ENCODE measurements around the gene HAUS8. TPM values are rescaled to one million over a fixed set of nuclear protein-coding genes. Genes with fewer than 3 reads are reported as not detected.
"Not testable (repeated sequence)": the region's sequence is repeated elsewhere in the genome, so short reads cannot be mapped to it uniquely, and the experiment has no call there.

HAUS8 gene
- total RNA-seq, 8 experiments from 2014 or later, result 3.4 to 14.8 (median 6.4) TPM

- no peak overlapping the region for H3K4me3 ChIP-seq
- 31 to 100% (median 91%) methylated on average over 1 to 3 of the region's 12 CpGs; no CpG with 5 or more reads in 4 of the 10 experiments for WGBS, 10 experiments
- H3K27ac ChIP-seq, result no peak overlapping the region
- in situ Hi-C loops (cut with MboI; ENCODE audit: low pct_unique_long_range_greater_than_20kb in 2 of 9, low sequenced_read_pairs in 9 of 9, unreplicated experiment in 9 of 9), result no loop called here
- ATAC-seq (replicated peaks in 6 of 8), result no peak
- H3K4me1 ChIP-seq (replicated peaks in 1 of 2), result no peaks in the 10 kb centered on the region
Observed at GRCh38 chr19:17021793-17022590, 53.3 kb downstream of the HAUS8 start.

GRCh38 chr19:17021328-17021727 lies 53.9 kb downstream of the HAUS8 start:
- Histone ChIP-seq H3K4me3 (no peak overlapping the region), H3K4me1 (replicated peaks in 1 of 2) (no peaks in the 10 kb centered on the region), H3K27ac (no peak overlapping the region)
- 56 to 100% (median 100%) methylated on average over 1 of the region's 1 CpG; no CpG with 5 or more reads in 7 of the 10 experiments for WGBS, 10 experiments
- ATAC-seq (replicated peaks in 6 of 8), result no peak
- in situ Hi-C loops (cut with MboI; ENCODE audit: low pct_unique_long_range_greater_than_20kb in 2 of 9, low sequenced_read_pairs in 9 of 9, unreplicated experiment in 9 of 9), result no loop called here

- H3K27ac ChIP-seq, result no peak overlapping the region
- in situ Hi-C loops (cut with MboI; ENCODE audit: low pct_unique_long_range_greater_than_20kb in 2 of 9, low sequenced_read_pairs in 9 of 9, unreplicated experiment in 9 of 9), result no loop called here
- WGBS, 10 experiments, result 80 to 100% (median 100%) methylated on average over 1 to 2 of the region's 2 CpGs; no CpG with 5 or more reads in 5 of the 10 experiments
- no peaks in the 10 kb centered on the region for H3K4me1 ChIP-seq (replicated peaks in 1 of 2)
- ATAC-seq (replicated peaks in 6 of 8), result peak in 3 of 8 experiments; percentile 24 to 52 (median 38)
- H3K4me3 ChIP-seq, result no peak overlapping the region
Observed at GRCh38 chr19:17020823-17021222, 54.4 kb downstream of the HAUS8 start.

GRCh38 chr19:17020385-17020784 lies 54.9 kb downstream of the HAUS8 start:
- H3K27ac ChIP-seq, result no peak overlapping the region

GRCh38 chr19:17014212-17014861 lies 60.9 kb downstream of the HAUS8 start:
- H3K27ac ChIP-seq; ATAC-seq (replicated peaks in 6 of 8); H3K4me3 ChIP-seq; H3K4me1 ChIP-seq (replicated peaks in 1 of 2); in situ Hi-C loops (cut with MboI; ENCODE audit: low pct_unique_long_range_greater_than_20kb in 2 of 9, low sequenced_read_pairs in 9 of 9, unreplicated experiment in 9 of 9): not testable (repeated sequence)
- WGBS, 10 experiments, result 18 to 91% (median 65%) methylated on average over 2 to 9 of the region's 9 CpGs; no CpG with 5 or more reads in 1 of the 10 experiments

More at GRCh38 chr19:17020385-17020784, 54.9 kb downstream of the HAUS8 start:
- Histone ChIP-seq H3K4me3 (no peak overlapping the region), H3K4me1 (replicated peaks in 1 of 2) (no peaks in the 10 kb centered on the region)
- in situ Hi-C loops (cut with MboI; ENCODE audit: low pct_unique_long_range_greater_than_20kb in 2 of 9, low sequenced_read_pairs in 9 of 9, unreplicated experiment in 9 of 9), result no loop called here
- ATAC-seq (replicated peaks in 6 of 8), result peak in 3 of 8 experiments; percentile 50 to 64 (median 53)

GRCh38 chr19:17011485-17011884 lies 63.8 kb downstream of the HAUS8 start:
- ATAC-seq (replicated peaks in 6 of 8), result no peak
- WGBS, 10 experiments, result 70% methylated on average over 2 of the region's 16 CpGs; no CpG with 5 or more reads in 9 of the 10 experiments
- in situ Hi-C loops (cut with MboI; ENCODE audit: low pct_unique_long_range_greater_than_20kb in 2 of 9, low sequenced_read_pairs in 9 of 9, unreplicated experiment in 9 of 9), result no loop called here
- H3K27ac ChIP-seq, result no peak overlapping the region
- no peaks in the 10 kb centered on the region for H3K4me1 ChIP-seq (replicated peaks in 1 of 2)
- H3K4me3 ChIP-seq, result no peak overlapping the region

- H3K27ac ChIP-seq, result no peak overlapping the region
- 0 to 93% (median 77%) methylated on average over 1 to 3 of the region's 3 CpGs; no CpG with 5 or more reads in 3 of the 10 experiments for WGBS, 10 experiments
- no peak for ATAC-seq (replicated peaks in 6 of 8)
- no peak overlapping the region for H3K4me3 ChIP-seq
- in situ Hi-C loops (cut with MboI; ENCODE audit: low pct_unique_long_range_greater_than_20kb in 2 of 9, low sequenced_read_pairs in 9 of 9, unreplicated experiment in 9 of 9), result no loop called here
- no peaks in the 10 kb centered on the region for H3K4me1 ChIP-seq (replicated peaks in 1 of 2)
Observed at GRCh38 chr19:17006579-17006978, 68.7 kb downstream of the HAUS8 start.

GRCh38 chr19:17005000-17005399 lies 70.3 kb downstream of the HAUS8 start:
- WGBS, 10 experiments, result 67% methylated on average over 1 of the region's 3 CpGs; no CpG with 5 or more reads in 9 of the 10 experiments
- Histone ChIP-seq H3K27ac (no peak overlapping the region), H3K4me1 (replicated peaks in 1 of 2) (no peaks in the 10 kb centered on the region), H3K4me3 (no peak overlapping the region)
- no peak for ATAC-seq (replicated peaks in 6 of 8)
- in situ Hi-C loops (cut with MboI; ENCODE audit: low pct_unique_long_range_greater_than_20kb in 2 of 9, low sequenced_read_pairs in 9 of 9, unreplicated experiment in 9 of 9), result no loop called here

- no peak overlapping the region for H3K27ac ChIP-seq
- in situ Hi-C loops (cut with MboI; ENCODE audit: low pct_unique_long_range_greater_than_20kb in 2 of 9, low sequenced_read_pairs in 9 of 9, unreplicated experiment in 9 of 9), result no loop called here
- ATAC-seq (replicated peaks in 6 of 8), result no peak
Observed at GRCh38 chr19:17004386-17004785, 70.9 kb downstream of the HAUS8 start.

GRCh38 chr19:17002455-17002854 lies 72.8 kb downstream of the HAUS8 start:
- Histone ChIP-seq H3K4me3 (no peak overlapping the region), H3K4me1 (replicated peaks in 1 of 2) (no peaks in the 10 kb centered on the region), H3K27ac (no peak overlapping the region)
- in situ Hi-C loops (cut with MboI; ENCODE audit: low pct_unique_long_range_greater_than_20kb in 2 of 9, low sequenced_read_pairs in 9 of 9, unreplicated experiment in 9 of 9), result no loop called here
- 20 to 100% (median 75%) methylated on average over 1 to 7 of the region's 7 CpGs; no CpG with 5 or more reads in 2 of the 10 experiments for WGBS, 10 experiments
- peak in 1 of 8 experiments; percentile 6 for ATAC-seq (replicated peaks in 6 of 8)

More at GRCh38 chr19:17004386-17004785, 70.9 kb downstream of the HAUS8 start:
- H3K4me1 ChIP-seq (replicated peaks in 1 of 2), result no peaks in the 10 kb centered on the region
- H3K4me3 ChIP-seq, result no peak overlapping the region
- 0 to 81% (median 69%) methylated on average over 1 to 5 of the region's 15 CpGs; no CpG with 5 or more reads in 6 of the 10 experiments for WGBS, 10 experiments

GRCh38 chr19:17001603-17002183 lies 73.6 kb downstream of the HAUS8 start:
- peak in 5 of 8 experiments; percentile 30 to 82 (median 42) for ATAC-seq (replicated peaks in 6 of 8)

More at GRCh38 chr19:17001603-17002183, 73.6 kb downstream of the HAUS8 start:
- Histone ChIP-seq H3K4me3 (no peak overlapping the region), H3K27ac (no peak overlapping the region), H3K4me1 (replicated peaks in 1 of 2) (no peaks in the 10 kb centered on the region)
- in situ Hi-C loops (cut with MboI; ENCODE audit: low pct_unique_long_range_greater_than_20kb in 2 of 9, low sequenced_read_pairs in 9 of 9, unreplicated experiment in 9 of 9), result no loop called here
- WGBS, 10 experiments, result no CpG with 5 or more reads among the region's 7 CpGs
